NB4 (cell line): ENCODE results near the gene ELK3.

ENCODE experiments used
- MYC ChIP-seq: IDR thresholded peaks from 2 replicates; pipeline ENCODE4 v1.6.1; 2011; ENCODE audit warnings: low read depth, low read length
- POLR2A ChIP-seq: IDR thresholded peaks from 2 replicates; pipeline ENCODE4 v1.6.1; 2011; ENCODE audit warnings: mild to moderate bottlenecking; ENCODE audit not compliant: insufficient read length; ENCODE audit errors: extremely low read depth
- TF ChIP-seq, protein P1 (sequence below): IDR thresholded peaks from one replicate; pipeline ENCODE4 v1.5.1; 2012; ENCODE audit warnings: low read depth, low read length

- TF ChIP-seq POLR2A (no peak), MYC (no peak)
- TF ChIP-seq, protein P1, sequence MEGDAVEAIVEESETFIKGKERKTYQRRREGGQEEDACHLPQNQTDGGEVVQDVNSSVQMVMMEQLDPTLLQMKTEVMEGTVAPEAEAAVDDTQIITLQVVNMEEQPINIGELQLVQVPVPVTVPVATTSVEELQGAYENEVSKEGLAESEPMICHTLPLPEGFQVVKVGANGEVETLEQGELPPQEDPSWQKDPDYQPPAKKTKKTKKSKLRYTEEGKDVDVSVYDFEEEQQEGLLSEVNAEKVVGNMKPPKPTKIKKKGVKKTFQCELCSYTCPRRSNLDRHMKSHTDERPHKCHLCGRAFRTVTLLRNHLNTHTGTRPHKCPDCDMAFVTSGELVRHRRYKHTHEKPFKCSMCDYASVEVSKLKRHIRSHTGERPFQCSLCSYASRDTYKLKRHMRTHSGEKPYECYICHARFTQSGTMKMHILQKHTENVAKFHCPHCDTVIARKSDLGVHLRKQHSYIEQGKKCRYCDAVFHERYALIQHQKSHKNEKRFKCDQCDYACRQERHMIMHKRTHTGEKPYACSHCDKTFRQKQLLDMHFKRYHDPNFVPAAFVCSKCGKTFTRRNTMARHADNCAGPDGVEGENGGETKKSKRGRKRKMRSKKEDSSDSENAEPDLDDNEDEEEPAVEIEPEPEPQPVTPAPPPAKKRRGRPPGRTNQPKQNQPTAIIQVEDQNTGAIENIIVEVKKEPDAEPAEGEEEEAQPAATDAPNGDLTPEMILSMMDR, result no peak
Measured at GRCh38 chr12:96240656-96241055, 46.5 kb downstream of the ELK3 start.
